HG03060 (cell line): ENCODE results near the gene LTO1.

Experiments used
- ATAC-seq: cut with Tn5 transposase; IDR thresholded peaks from one replicate; pipeline ENCODE4 v1.9.1; 2021; ENCODE audit warnings: low read depth, moderate number of reproducible peaks; ENCODE audit not compliant: unreplicated experiment

LTO1 gene

GRCh38 chr11:69682681-69683326 is 7.7 kb upstream of the LTO1 start:
- no peak for ATAC-seq

DNA sequence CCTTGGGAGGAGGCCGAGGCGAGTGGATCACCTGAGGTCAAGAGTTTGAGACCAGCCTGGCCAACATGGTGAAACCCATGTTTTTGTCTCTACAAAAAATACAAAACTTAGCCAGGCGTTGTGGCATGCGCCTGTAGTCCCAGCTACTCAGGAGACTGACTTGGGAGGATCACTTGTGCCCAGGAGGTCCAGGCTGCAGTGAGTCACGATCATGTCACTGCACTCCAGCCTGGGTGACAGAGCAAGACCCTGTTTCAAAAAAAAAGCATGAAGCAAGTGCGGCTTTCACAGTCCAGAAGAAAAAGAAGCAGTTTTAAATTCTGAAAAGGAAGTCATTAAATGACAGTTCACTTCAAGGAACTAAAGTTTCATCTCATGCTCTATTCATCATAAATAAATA is 7.1 kb upstream of the LTO1 start:
- no peak for ATAC-seq

DNA sequence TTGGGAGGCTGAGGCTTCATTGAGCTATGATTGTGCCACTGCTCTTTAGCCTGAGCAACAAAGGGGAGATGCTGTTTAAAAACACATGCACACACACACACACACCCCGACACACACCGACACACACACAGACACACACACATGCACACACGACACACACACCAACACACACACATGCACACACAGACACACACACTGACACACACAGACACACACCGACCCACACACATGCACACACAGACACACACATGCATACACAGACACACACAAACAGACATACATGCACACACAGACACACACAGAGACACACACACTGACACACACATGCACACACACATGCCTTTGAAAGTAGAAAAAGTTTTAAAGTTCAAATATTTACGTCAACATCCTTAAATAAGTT is 5.5 kb upstream of the LTO1 start:
- ATAC-seq, result no peak

DNA sequence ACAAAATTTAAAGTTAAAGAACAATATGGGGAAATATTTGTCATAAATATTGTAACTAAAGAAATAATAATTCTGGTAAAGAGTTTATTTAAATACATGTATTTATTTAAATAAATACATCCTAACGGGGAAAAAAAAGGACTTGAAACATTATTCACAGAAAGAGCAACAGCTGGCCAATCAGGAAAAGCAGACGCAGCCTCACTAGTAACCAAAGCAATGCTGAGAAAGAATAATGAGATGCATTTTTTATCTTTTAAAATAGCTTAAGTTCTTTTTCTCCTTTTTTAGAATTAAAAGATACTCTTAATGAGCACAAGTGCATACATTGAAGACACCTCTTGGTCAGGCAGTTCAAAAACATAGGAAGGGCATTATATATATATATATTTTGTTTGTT is 2.6 kb upstream of the LTO1 start:
- no peak for ATAC-seq

GRCh38 chr11:69674267-69674885 is 777 bp downstream of the LTO1 start:
- ATAC-seq, result no peak

DNA sequence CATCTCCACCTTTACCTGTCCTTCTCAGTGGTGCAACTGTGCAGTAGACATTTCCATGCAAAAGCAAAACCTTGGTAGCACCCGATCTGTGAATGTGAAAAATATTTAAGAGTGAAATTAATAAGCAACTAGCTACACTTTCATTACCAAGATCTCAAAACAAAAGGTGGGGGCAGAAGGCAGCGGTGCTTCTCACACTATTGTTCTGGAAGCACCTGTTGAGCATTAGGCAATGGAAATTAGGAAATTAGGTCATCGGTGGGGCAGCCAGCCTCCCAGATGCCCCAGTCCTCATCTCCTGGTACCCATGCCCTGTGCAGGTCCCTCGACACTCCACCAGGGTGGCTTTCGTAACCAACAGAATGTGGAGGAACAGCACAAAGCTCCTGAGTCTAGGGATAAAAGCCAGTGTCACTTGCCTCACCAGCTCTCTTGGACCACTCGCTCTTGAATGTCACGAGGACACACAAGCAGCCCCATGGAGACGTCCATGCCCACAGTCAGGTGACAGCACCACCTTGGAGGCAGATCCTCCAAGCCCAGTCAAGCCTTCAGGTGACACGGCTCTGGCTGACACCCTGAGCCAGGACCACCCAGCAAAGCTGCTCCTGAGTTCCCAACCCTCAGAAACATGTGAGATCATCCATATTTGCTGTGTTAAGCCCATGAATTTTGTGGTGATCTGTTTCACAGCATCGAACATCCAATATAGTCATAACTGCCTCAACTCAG is 3.3 kb downstream of the LTO1 start:
- no peak for ATAC-seq

DNA sequence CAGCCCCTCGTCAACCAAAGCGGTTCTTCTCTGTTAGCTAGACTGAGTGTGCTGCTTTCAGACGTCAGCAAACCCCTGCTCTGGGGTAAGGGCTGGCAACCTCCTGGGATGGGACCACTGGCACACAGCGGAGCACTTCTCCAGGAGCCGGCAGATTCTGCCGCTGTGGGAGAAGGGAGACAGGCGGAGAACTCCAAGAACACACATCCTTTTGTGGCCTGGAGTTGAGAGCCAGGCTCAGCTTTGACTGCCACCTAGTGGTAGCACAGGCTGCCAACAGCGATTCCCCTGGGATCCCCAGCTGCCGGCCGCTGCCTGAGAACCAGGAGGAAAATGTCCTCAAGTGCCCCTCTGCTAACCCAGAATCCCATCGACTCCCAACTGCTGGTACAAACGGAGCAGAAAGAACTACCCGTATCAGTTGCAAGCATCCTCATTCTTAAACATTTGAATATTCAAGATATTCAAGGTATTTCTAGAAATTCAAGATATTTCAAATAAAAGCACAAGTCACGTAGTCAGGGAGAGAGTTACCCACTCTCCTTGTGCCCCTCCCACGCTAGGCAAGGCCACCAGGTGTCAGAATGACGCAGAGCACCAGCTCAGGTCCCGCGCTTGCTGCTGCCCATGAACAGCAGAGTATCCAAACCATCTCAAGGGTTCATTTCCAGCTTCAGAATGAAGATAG is 4.9 kb downstream of the LTO1 start:
- no peak for ATAC-seq

- ATAC-seq, result no peak
Measured at GRCh38 chr11:69669486-69669885, 5.7 kb downstream of the LTO1 start.

DNA sequence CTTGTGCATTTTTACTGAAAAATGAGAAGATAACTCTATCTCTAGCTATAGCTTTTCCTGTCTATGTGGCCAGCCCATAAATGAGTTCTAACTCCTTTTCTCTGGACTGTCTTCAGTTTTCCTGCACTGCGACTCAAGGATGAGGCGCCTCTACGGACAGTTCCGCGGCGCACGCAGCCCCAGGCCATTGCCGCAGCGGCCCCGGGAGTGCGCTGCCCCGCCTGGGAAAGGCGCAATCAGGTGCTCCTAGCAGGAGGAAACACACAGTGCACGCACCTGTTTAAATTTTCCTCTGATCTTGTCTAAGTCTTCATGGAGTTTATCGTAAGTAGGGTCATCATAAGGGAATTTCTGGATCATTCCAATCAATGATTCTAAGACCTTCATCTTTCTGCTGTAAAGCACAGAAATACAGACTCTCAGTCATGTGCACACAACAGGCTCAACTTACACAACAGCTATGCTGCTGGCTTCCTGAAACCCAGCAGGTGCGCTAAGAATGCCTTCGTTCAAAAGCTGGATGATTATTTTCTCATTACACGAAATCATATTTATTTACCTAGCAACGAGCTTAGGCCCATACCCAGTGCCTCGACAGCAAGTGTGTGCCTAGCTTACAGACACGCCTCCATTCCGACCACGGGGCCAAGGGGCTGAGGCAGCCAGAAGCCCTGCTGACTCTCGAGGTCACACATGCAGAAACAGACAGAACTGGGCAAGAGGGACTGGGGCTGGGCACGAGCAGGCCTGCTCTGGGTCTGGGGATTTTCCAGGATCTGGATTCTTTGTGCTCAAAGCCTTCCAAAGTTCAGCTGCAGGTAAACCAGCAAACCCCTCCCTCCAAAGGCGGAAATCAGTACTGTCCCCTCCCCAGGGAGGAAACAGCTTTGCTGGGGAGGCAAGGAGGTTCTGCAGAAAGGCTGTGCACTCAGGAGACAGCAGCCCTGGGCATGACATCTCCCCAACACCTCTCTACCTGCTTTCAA is 7.2 kb downstream of the LTO1 start:
- no peak for ATAC-seq

DNA sequence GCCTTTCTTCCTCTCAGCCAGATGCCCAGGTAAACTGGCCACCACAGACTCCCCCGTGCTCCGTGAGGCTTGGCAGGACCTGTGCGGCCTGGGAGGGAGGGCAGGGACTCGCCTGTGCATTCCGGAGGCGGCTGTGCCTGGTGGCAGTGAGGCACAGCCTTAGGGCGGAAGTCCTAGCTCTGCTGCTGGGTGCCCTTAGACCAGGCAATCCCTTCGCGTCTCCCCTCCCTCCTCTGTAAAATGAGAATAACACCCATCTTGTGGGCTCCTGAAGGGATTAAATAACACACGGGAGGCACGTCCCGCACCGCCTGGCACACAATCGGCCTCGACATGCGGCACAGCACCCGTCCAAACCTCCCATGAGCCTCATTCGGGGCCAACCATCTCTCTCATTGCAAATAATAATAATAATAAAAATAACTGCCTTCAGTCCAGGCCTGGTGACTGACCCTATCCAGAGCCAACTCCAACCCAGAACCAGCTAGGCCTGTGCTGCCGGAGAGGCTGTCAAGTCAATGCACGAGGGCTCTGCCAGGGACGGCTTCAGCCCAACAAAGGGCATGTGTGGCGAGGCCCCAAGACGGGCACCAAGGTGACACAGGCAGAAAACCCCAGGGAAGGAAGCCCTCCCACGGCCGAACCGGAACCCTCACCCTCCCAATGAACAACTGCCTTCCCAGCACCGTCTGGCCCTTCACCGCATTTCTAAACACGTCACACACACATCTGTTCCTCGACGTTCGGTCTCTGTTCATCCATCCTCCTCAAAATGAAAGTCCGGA is 8.2 kb downstream of the LTO1 start:
- no peak for ATAC-seq

- no peak for ATAC-seq
Measured at GRCh38 chr11:69666261-69666660, 8.9 kb downstream of the LTO1 start.

DNA sequence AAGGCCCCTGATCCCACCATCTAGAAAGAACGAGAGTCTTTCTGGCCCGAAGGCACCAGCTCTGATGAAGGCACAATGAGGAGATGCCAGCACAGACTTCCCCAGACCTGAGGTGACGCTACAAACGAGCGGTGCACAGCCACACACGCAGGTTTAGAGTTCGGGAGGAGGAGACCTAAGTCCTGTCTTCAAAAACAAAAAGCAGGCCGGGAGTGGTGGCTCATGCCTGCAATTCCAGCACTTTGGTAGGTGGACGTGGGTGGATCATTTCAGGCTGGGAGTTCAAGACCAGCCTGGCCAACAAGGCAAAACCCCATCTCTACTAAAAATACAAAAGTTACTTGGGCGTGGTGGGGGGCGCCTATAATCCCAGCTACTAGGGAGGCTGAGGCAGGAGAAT is 9.5 kb downstream of the LTO1 start:
- ATAC-seq, result no peak

DNA sequence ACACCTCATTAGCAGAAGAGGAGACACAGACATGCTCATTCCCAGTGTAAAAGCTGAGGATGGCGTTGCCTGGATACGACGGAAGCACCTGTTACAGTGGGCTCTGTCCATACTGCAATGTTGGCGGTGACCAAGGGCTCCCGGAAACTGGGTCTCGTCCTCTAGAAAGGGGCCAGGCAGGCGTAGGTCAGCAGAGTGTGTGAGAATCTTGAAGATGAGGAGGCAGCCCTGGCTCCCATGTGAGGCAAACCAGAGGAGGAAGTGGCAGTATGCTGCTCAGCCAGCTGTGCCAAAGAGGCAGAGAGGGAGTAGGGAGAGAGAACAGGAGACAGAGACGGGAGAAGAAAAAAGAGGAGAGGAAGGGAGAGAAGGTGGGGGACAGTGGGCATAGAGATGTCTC is 10.3 kb downstream of the LTO1 start:
- no peak for ATAC-seq

- no peak for ATAC-seq
Measured at GRCh38 chr11:69664103-69664775, 10.9 kb downstream of the LTO1 start.

- no peak for ATAC-seq
Measured at GRCh38 chr11:69663326-69663725, 11.8 kb downstream of the LTO1 start.

- no peak for ATAC-seq
Measured at GRCh38 chr11:69662806-69663205, 12.3 kb downstream of the LTO1 start.

DNA sequence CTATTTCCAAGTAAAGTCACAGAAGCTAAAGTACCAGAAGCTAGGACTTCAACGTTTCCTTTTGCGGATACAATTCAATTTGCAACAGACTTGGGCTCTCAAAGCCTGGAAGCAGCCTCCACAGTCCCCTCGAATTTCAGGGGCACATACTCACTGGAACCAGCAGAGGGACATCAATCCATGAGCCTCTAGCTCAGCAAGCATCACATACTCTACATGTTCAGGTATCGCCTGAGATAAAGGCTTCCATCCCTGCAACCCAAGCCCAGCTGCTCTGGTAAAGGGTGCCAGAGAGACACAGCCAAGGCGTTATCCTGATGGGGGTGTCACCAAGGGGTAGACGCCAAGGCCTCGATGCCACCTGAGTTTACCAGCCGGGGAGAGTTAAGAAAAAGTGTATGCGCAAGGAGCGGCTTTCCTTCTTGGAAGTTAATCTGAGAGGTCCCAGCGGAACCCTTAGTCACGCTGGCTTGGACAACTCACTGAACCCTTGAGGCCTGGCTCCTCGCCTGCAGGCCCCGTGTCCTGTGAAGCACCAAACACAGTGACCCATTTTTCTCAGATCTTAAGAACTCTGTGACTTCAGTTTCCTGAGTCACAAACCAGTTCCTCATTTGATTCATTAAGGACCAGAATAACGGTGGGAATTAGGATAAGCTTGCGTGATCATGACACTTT is 13.0 kb downstream of the LTO1 start:
- ATAC-seq, result no peak

- no peak for ATAC-seq
Measured at GRCh38 chr11:69661413-69661715, 13.8 kb downstream of the LTO1 start.
